Measurements from ENCODE around the gene COMMD7.

COMMD7 gene

GRCh38 chr20:32743237-32744112 lies at the start of gene COMMD7:
Gene COMMD7 (minus strand): TSS chr20:32743467. CDS start chr20:32743391, 76 bp downstream.
- peak; percentile 81 to 84 for ATAC-seq

GRCh38 chr20:32792731-32793458 lies 49.6 kb upstream of the COMMD7 start:
- no peak for ATAC-seq

GRCh38 chr20:32792316-32792715 lies 49.0 kb upstream of the COMMD7 start:
- peak; percentile 51 to 54 for ATAC-seq

GRCh38 chr20:32790751-32791057 lies 47.4 kb upstream of the COMMD7 start:
- no peak for ATAC-seq

GRCh38 chr20:32789896-32790750 lies 46.9 kb upstream of the COMMD7 start:
- ATAC-seq, result peak; percentile 66 to 82

- ATAC-seq, result no peak
Observed at GRCh38 chr20:32787168-32787567, 43.9 kb upstream of the COMMD7 start.

GRCh38 chr20:32786059-32786760 lies 42.9 kb upstream of the COMMD7 start:
- ATAC-seq, result no peak

- no peak for ATAC-seq
Observed at GRCh38 chr20:32784369-32785080, 41.3 kb upstream of the COMMD7 start.

- no peak for ATAC-seq
Observed at GRCh38 chr20:32780749-32781655, 37.7 kb upstream of the COMMD7 start.

- no peak for ATAC-seq
Observed at GRCh38 chr20:32780278-32780677, 37.0 kb upstream of the COMMD7 start.

- no peak for ATAC-seq
Observed at GRCh38 chr20:32779500-32780211, 36.4 kb upstream of the COMMD7 start.

GRCh38 chr20:32777177-32777956 lies 34.1 kb upstream of the COMMD7 start:
- no peak for ATAC-seq

- ATAC-seq, result no peak
Observed at GRCh38 chr20:32775336-32775991, 32.2 kb upstream of the COMMD7 start.

GRCh38 chr20:32773855-32774254 lies 30.6 kb upstream of the COMMD7 start:
- no peak for ATAC-seq

GRCh38 chr20:32773223-32773622 lies 30.0 kb upstream of the COMMD7 start:
- ATAC-seq, result no peak

- no peak for ATAC-seq
Observed at GRCh38 chr20:32772046-32772445, 28.8 kb upstream of the COMMD7 start.

- ATAC-seq, result no peak
Observed at GRCh38 chr20:32767418-32768198, 24.3 kb upstream of the COMMD7 start.

Measured in activated CD4-positive, CD25-positive, alpha-beta regulatory T cell treated with anti-CD3 and anti-CD28 coated beads, Interleukin-2, amount 50 U/mL, for 24 hours (primary cell).